ENCODE measurements around the gene CISH.

The CISH gene

GRCh38 chr3:50564321-50564720 is 47.3 kb downstream of the CISH start:
- Histone ChIP-seq H3K4me3 (ENCODE audit: low read depth, low read length) (no peak overlapping the region), H2AFZ (no peak overlapping the region), H3K27me3 (ENCODE audit: control insufficient read depth, insufficient read depth, low read length) (no peaks in the 10 kb centered on the region), H3K4me1 (peaks cover 16% of the 10 kb centered on the region), H3K4me2 (ENCODE audit: low read length) (no peak overlapping the region), H3K36me3 (ENCODE audit: control insufficient read depth, insufficient read depth, low read length) (no peaks in the 10 kb centered on the region), H3K79me2 (no peaks in the 10 kb centered on the region), H3K9ac (no peak overlapping the region), H3K9me3 (ENCODE audit: control insufficient read depth, low read length) (no peaks in the 10 kb centered on the region), H3K27ac (no peak overlapping the region)
- TF ChIP-seq CTCF (IDR thresholded peaks at IDR 0.05) = no peak

- Histone ChIP-seq H2AFZ (no peak overlapping the region), H3K4me3 (ENCODE audit: low read depth, low read length) (no peak overlapping the region), H3K79me2 (no peaks in the 10 kb centered on the region), H3K9me3 (ENCODE audit: control insufficient read depth, low read length) (no peaks in the 10 kb centered on the region), H3K27ac (no peak overlapping the region), H3K36me3 (ENCODE audit: control insufficient read depth, insufficient read depth, low read length) (no peaks in the 10 kb centered on the region), H3K4me1 (peaks cover 16% of the 10 kb centered on the region), H3K27me3 (ENCODE audit: control insufficient read depth, insufficient read depth, low read length) (no peaks in the 10 kb centered on the region), H3K9ac (no peak overlapping the region), H3K4me2 (ENCODE audit: low read length) (no peak overlapping the region)
- TF ChIP-seq CTCF (IDR thresholded peaks at IDR 0.05) = no peak
These were observed 47.7 kb downstream of the CISH start for GRCh38 chr3:50563867-50564266.

- H2AFZ ChIP-seq = no peak overlapping the region
- H3K4me1 ChIP-seq = peaks cover 12% of the 10 kb centered on the region
- no peak for TF ChIP-seq CTCF (IDR thresholded peaks at IDR 0.05)
- no peak overlapping the region for H3K9ac ChIP-seq
- H3K4me3 ChIP-seq (ENCODE audit: low read depth, low read length) = no peak overlapping the region
- H3K27ac ChIP-seq = no peak overlapping the region
- no peaks in the 10 kb centered on the region for H3K36me3 ChIP-seq (ENCODE audit: control insufficient read depth, insufficient read depth, low read length)
- no peaks in the 10 kb centered on the region for H3K79me2 ChIP-seq
- H3K9me3 ChIP-seq (ENCODE audit: control insufficient read depth, low read length) = no peaks in the 10 kb centered on the region
- H3K27me3 ChIP-seq (ENCODE audit: control insufficient read depth, insufficient read depth, low read length) = no peaks in the 10 kb centered on the region
- H3K4me2 ChIP-seq (ENCODE audit: low read length) = no peak overlapping the region
These were observed 48.7 kb downstream of the CISH start for GRCh38 chr3:50562861-50563260.

GRCh38 chr3:50559702-50560101 is 51.9 kb downstream of the CISH start:
- no peaks in the 10 kb centered on the region for H3K27me3 ChIP-seq (ENCODE audit: control insufficient read depth, insufficient read depth, low read length)
- H3K27ac ChIP-seq = no peak overlapping the region
- no peaks in the 10 kb centered on the region for H3K4me1 ChIP-seq
- no peak overlapping the region for H3K4me2 ChIP-seq (ENCODE audit: low read length)
- H3K9me3 ChIP-seq (ENCODE audit: control insufficient read depth, low read length) = no peaks in the 10 kb centered on the region
- no peaks in the 10 kb centered on the region for H3K36me3 ChIP-seq (ENCODE audit: control insufficient read depth, insufficient read depth, low read length)
- H3K4me3 ChIP-seq (ENCODE audit: low read depth, low read length) = no peak overlapping the region
- no peak overlapping the region for H2AFZ ChIP-seq
- H3K9ac ChIP-seq = no peak overlapping the region
- no peaks in the 10 kb centered on the region for H3K79me2 ChIP-seq
- no peak for TF ChIP-seq CTCF (IDR thresholded peaks at IDR 0.05)

- no peak overlapping the region for H3K27ac ChIP-seq
- H3K27me3 ChIP-seq (ENCODE audit: control insufficient read depth, insufficient read depth, low read length) = no peaks in the 10 kb centered on the region
- no peak overlapping the region for H3K9ac ChIP-seq
- H3K4me1 ChIP-seq = no peaks in the 10 kb centered on the region
- no peaks in the 10 kb centered on the region for H3K36me3 ChIP-seq (ENCODE audit: control insufficient read depth, insufficient read depth, low read length)
- H3K9me3 ChIP-seq (ENCODE audit: control insufficient read depth, low read length) = no peaks in the 10 kb centered on the region
- H3K4me3 ChIP-seq (ENCODE audit: low read depth, low read length) = no peak overlapping the region
- H3K4me2 ChIP-seq (ENCODE audit: low read length) = no peak overlapping the region
- H2AFZ ChIP-seq = no peak overlapping the region
- H3K79me2 ChIP-seq = no peaks in the 10 kb centered on the region
- TF ChIP-seq CTCF (IDR thresholded peaks at IDR 0.05) = no peak
These were observed 53.7 kb downstream of the CISH start for GRCh38 chr3:50557915-50558314.
